HAP-1 (cell line): ENCODE results near the gene SLC16A7.

Source experiments
- DNase-seq, 2 experiments: peaks; one replicate each; pipeline ENCODE4 v3.0.0-alpha.2; 2016 to 2020; ENCODE audit warnings: low spot score in 2 of 2
- H3K27me3 ChIP-seq: fragments of 250-450 bp; sonication (Bioruptor Pico); 2 replicates; pipeline ENCODE4 v1.5.1; 2020; ENCODE audit warnings: low read depth, mild to moderate bottlenecking, moderate library complexity
- H3K36me3 ChIP-seq: fragments of 250-450 bp; sonication (Bioruptor Pico); replicated peaks from 2 replicates; pipeline ENCODE4 v1.5.1; 2020; ENCODE audit warnings: mild to moderate bottlenecking
- H3K4me1 ChIP-seq: fragments of 250-450 bp; sonication (Bioruptor Pico); 2 replicates; pipeline ENCODE4 v1.5.1; 2020; ENCODE audit warnings: mild to moderate bottlenecking
- H3K4me3 ChIP-seq: fragments of 250-450 bp; sonication (Bioruptor Pico); 2 replicates; pipeline ENCODE4 v1.5.1; 2020; ENCODE audit warnings: mild to moderate bottlenecking, moderate library complexity
- H3K9me3 ChIP-seq: fragments of 250-450 bp; sonication (Bioruptor Pico); 2 replicates; pipeline ENCODE4 v1.5.1; 2020; ENCODE audit warnings: mild to moderate bottlenecking, moderate library complexity
- in situ Hi-C: fragments of 300-500 bp; cut with MboI; formaldehyde crosslinking; loops from 3 replicates; pipeline ENCODE4 v1.14.3; 2020; ENCODE audit warnings: low sequenced_read_pairs, inconsistent platforms, mixed read lengths

SLC16A7 gene

DNA sequence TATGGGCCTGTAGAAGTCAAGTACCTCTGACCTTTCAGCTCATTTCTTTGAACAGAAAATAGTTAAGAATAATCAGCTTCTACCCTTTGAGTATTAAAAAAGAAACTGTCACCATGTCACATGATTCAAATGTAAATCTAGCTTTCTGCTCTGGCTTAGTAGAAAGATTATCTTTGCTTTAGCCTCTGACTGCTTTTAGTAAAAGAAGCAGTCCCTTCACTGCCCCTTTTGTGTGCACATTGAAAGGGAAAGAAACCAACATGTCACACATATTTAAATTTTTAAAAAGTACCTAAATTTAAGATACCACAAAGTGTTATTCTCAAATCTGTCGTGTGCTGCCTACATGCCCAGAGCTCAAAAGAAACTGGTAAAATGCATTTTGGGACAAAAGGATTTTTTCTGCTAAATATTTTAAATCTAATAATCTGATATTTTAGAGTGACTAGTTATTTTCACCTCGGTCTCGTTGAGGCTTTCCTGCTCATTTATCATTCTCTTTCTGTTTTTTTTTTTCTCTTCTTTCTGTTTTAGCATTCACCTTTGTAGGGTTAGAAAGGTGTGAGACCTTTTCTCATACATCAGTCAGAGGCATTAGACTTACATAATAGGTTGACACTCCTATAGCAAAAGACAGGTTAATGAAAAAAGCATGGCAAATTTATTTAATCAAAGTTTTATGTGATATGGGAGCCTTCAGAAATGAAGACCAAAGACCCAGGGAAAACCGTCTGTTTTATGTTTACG lies 41.3 kb downstream of the SLC16A7 start:
- H3K4me3 ChIP-seq: no peak overlapping the region
- H3K27me3 ChIP-seq: no peaks in the 10 kb centered on the region
- no peaks in the 10 kb centered on the region for H3K9me3 ChIP-seq
- in situ Hi-C loops: no loop called here
- H3K36me3 ChIP-seq: no peaks in the 10 kb centered on the region
- no peaks in the 10 kb centered on the region for H3K4me1 ChIP-seq
- DNase-seq: no peak

DNA sequence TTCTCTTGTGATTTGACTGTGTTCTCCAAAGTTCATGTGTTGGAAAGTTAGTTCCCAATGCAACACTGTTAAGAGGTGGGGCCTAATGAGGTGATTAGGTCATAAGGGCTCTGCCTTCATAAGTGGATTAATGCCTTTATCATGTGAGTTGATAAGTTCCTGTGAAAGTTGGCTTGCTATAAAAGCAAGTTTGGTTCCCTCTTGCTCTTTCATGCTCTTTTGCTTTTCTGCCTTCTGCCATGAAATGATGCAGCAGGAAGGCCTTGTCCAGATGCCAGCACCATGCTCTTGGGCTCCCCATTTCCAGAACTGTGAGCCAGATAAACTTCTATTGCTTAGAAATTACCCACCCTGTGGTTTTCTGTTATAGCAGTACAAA lies 41.9 kb downstream of the SLC16A7 start:
- H3K4me3 ChIP-seq: no peak overlapping the region
- H3K4me1 ChIP-seq: no peaks in the 10 kb centered on the region
- H3K27me3 ChIP-seq: no peaks in the 10 kb centered on the region
- DNase-seq: no peak
- in situ Hi-C loops: no loop called here
- no peaks in the 10 kb centered on the region for H3K9me3 ChIP-seq
- H3K36me3 ChIP-seq: no peaks in the 10 kb centered on the region

DNA sequence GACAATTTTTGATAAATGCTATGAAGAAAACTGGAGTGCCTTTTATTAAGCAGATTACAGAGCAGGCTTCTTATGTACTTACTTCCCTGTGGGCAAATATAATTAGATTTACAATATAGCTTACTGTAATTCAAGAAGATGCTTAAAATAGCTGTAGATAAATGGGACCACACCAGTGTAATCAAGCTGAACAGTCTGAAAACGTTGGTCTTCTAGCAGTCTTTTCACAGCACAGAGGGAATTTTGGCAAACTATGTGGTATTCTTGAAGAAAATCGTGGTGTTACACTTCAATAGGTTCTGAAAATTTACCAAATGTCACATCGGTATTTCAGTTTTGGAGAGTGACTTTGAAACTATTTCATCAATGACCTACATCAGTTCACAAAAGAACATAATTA lies 47.7 kb downstream of the SLC16A7 start:
- Histone ChIP-seq H3K27me3 (no peaks in the 10 kb centered on the region), H3K9me3 (no peaks in the 10 kb centered on the region), H3K36me3 (no peaks in the 10 kb centered on the region), H3K4me3 (no peak overlapping the region), H3K4me1 (no peaks in the 10 kb centered on the region)
- DNase-seq: no peak
- in situ Hi-C loops: no loop called here

DNA sequence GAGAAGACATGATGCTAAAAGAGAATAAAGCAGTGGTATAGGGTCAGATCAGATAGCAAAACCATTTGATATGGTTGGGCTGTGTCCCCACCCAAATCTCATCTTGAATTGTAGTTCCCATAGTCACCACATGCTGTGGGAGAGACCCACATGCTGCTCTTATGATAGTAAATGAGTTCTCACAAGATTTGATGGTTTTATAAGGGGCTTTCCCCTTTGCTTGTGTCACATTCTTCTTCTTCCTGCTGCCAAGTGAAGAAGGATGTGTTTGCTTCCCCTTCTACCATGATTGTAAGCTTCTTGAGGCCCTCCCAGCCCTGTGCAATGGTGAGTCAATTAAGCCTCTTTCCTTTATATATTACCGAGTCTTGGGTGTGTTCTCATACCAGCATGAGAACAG lies 49.4 kb downstream of the SLC16A7 start:
- H3K4me1 ChIP-seq: no peaks in the 10 kb centered on the region
- no peaks in the 10 kb centered on the region for H3K9me3 ChIP-seq
- no peaks in the 10 kb centered on the region for H3K36me3 ChIP-seq
- DNase-seq: no peak
- in situ Hi-C loops: no loop called here
- H3K27me3 ChIP-seq: no peaks in the 10 kb centered on the region
- no peak overlapping the region for H3K4me3 ChIP-seq

DNA sequence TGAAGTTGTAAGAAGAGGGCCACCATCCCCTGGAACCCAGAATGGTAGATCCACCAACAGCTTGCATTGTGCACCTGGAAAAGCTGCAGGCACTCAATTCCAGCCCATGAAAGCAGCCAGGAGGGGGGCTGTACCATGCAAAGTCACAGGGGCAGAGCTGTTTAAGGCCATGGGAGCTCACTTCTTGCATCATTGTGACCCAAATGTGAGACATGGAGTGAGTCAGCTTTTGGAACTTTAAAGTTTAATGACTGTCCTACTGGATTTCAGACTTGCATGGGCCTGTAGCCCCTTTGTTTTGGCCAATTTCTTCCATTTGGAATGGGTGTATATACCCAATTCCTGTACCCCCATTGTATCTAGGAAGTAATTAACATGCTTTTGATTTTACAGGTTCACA lies 50.8 kb downstream of the SLC16A7 start:
- no peaks in the 10 kb centered on the region for H3K4me1 ChIP-seq
- in situ Hi-C loops: no loop called here
- no peaks in the 10 kb centered on the region for H3K9me3 ChIP-seq
- H3K36me3 ChIP-seq: no peaks in the 10 kb centered on the region
- DNase-seq: no peak
- no peak overlapping the region for H3K4me3 ChIP-seq
- H3K27me3 ChIP-seq: no peaks in the 10 kb centered on the region

DNA sequence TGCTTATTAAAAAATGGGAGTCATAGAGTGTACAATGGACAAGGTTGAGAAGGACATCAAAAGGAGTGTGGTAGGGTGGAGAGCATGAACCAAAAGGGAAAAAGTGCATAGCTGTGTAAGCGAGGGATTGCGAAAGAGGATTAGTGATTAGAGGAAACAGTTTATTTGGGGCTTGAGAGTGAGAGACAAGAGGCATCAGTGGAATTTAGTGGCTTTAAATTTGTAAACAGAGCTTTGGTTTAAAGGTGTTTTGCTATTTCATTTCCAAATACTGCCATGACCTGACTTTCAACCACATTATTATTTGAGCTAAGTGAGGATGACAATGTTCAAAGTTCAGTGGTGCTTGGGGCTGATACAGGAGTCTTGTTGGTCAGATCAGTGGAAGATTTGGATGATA lies 53.4 kb downstream of the SLC16A7 start:
- Histone ChIP-seq H3K9me3 (no peaks in the 10 kb centered on the region), H3K27me3 (no peaks in the 10 kb centered on the region), H3K4me1 (no peaks in the 10 kb centered on the region), H3K4me3 (no peak overlapping the region), H3K36me3 (no peaks in the 10 kb centered on the region)
- no peak for DNase-seq
- in situ Hi-C loops: no loop called here

DNA sequence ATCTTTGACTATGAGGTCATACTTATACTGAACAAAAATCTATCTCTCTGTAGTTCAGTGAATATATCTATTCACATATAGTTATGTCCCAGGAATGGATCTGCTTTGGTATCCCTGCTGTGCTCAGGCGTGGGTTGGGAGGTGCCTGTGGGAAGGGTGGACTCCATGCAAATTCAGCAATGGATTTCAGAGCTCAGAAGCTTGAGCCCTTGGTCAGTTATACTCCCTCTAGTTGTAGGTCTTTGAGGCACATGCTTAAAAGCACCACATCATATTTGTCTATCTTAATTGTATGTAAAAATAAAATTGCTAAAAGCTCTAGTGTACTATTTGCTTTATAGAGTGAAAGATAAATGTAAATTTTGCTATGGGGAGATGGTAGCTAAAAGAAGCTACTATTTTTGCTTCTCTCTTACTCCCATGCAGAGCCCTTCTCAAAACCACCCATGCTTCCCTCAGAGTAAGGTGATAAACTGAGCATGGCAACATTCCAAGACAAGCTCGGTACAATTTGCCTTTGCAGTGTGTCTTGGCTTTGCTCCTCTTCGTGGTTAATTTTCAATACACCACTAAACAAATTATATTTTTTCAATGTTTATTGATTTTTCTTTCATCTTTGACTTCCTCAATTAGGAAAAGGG lies 54.9 kb downstream of the SLC16A7 start:
- no peak for DNase-seq
- in situ Hi-C loops: no loop called here
- Histone ChIP-seq H3K4me1 (no peaks in the 10 kb centered on the region), H3K27me3 (no peaks in the 10 kb centered on the region), H3K4me3 (no peak overlapping the region), H3K9me3 (no peaks in the 10 kb centered on the region), H3K36me3 (no peaks in the 10 kb centered on the region)

DNA sequence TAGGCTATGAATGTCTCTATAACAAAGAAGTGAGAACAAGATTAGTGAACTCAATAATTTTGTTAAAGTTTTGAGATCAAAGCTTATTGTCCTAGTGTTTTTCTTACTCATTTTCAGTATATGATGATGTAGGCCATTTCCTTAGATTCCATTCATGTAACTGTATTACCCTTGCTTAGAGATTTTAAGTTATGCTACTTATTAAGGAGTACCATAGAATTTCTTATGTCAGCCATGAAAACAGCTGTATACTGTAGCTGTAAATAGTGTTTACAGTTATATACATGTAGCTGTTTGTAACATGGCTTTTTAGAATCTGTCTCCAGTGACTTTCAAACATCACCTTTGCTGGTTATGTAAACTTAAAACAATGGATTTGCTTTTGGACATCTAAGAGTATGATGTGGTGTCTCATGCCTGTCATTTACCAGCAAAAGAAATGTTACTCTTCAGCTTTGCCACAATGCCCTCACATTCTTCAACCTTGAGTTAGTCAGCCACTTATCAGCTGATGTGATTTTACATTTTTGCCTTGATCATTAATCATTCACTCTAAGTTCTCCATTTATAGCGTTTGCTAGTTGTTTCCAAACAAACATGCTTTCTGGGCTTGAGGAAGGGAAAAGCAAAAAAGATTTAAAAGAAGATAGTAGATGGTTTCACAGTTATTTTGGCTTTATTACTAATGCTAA lies 55.5 kb downstream of the SLC16A7 start:
- Histone ChIP-seq H3K4me3 (no peak overlapping the region), H3K27me3 (no peaks in the 10 kb centered on the region), H3K4me1 (no peaks in the 10 kb centered on the region), H3K9me3 (no peaks in the 10 kb centered on the region), H3K36me3 (no peaks in the 10 kb centered on the region)
- no peak for DNase-seq
- in situ Hi-C loops: no loop called here

DNA sequence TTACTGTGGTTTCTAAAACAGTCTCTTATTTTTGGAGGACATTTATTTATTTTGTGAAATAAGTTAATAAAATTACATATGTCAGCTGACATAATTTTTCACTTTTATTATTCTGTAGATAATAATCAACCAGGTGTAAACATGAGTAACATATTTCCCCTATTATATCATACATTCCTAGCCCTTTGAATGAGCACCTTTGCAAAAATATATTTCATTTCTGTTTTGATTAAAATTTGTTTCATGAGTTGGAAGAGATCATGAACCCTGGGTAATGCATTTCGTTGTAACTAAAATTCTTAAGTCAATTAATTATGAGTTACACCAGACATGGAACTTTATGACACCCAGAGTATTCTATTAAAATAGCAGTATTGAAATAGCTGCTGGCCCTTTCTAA lies 56.3 kb downstream of the SLC16A7 start:
- Histone ChIP-seq H3K9me3 (no peaks in the 10 kb centered on the region), H3K4me3 (no peak overlapping the region), H3K36me3 (no peaks in the 10 kb centered on the region)

DNA sequence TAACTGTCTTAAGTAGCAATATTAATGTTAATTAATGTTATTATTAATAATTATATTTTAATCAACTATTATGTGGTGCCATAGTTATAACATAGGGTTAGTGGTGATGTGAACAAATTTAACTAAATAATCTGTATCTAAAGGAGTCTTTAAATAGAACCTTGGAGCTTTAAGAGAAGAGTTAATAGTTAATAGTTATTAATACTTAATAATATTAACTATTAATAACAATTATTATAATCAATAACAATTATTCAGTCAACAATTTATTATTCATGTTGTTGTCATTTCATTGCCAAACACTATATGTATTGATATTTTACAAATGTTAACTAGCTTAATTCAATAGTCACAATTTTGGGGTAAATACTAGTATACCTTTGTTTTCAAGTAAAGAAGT lies 58.2 kb downstream of the SLC16A7 start:
- Histone ChIP-seq H3K36me3 (no peaks in the 10 kb centered on the region), H3K9me3 (no peaks in the 10 kb centered on the region), H3K27me3 (no peaks in the 10 kb centered on the region), H3K4me3 (no peak overlapping the region), H3K4me1 (no peaks in the 10 kb centered on the region)
- in situ Hi-C loops: no loop called here
- DNase-seq: no peak

More for the DNA sequence above, 56.3 kb downstream of the SLC16A7 start:
- no peak for DNase-seq
- in situ Hi-C loops: no loop called here
- Histone ChIP-seq H3K27me3 (no peaks in the 10 kb centered on the region), H3K4me1 (no peaks in the 10 kb centered on the region)

DNA sequence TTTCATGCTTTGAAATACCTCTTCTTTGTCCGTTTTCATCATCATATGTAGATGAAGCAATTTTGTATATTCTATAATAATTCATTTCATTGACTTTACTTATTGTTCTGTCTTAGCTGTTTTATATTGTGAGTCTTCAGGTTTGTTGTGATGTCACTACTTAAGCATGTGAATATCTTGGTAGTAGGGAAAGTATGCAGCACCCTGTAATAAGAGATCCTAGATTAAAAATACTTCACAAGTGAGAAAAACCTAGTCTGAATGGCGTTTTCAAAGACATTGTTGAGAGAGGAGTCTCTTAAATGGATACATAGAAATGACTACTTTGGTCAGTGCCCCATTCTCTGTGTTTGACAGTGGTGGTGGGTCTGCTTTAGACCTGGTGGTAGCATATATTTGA lies 61.4 kb downstream of the SLC16A7 start:
- in situ Hi-C loops: no loop called here
- H3K27me3 ChIP-seq: no peaks in the 10 kb centered on the region
- H3K9me3 ChIP-seq: no peaks in the 10 kb centered on the region
- H3K4me1 ChIP-seq: no peaks in the 10 kb centered on the region
- DNase-seq: no peak
- H3K36me3 ChIP-seq: no peaks in the 10 kb centered on the region
- no peak overlapping the region for H3K4me3 ChIP-seq

DNA sequence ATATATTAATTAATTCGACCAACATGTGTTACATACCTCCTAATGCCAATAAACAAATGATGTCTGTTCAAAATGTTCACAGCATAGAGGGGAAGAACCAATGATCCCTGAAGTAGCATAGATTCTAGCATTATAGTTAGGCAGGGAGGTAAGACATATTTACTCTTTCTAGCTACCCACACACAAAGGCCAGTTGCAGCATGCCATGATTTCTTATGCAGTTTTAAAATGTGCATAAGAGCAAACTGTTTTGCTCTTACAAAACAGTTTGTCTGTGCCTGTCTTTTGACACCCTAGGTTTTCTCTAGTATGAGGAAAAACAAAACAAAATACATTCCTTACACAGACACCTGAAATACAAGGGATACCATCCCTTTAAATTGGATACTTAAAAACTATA lies 61.9 kb downstream of the SLC16A7 start:
- DNase-seq: no peak
- H3K36me3 ChIP-seq: no peaks in the 10 kb centered on the region
- in situ Hi-C loops: no loop called here

DNA sequence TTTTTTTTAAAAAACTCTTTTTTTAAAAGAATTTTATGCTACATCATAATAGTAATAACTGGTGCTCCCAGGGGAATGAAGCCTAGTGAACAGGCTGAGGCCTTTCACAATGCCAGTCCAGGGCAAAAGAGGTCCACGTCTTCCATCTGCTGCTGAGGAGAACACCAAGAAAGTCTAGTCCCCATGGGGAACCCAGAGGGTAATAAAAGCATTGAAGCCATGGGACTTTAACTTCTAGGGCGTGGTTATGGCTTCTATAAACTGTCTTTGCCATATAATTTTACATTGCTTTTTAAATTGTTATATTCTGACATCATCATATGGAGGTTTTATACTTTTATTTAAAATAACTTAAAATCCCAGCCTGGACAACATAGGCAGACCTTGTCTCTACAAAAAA lies 64.3 kb downstream of the SLC16A7 start:
- no peak for DNase-seq
- H3K9me3 ChIP-seq: no peaks in the 10 kb centered on the region
- H3K36me3 ChIP-seq: no peaks in the 10 kb centered on the region
- no peaks in the 10 kb centered on the region for H3K4me1 ChIP-seq
- in situ Hi-C loops: no loop called here
- H3K27me3 ChIP-seq: no peaks in the 10 kb centered on the region
- no peak overlapping the region for H3K4me3 ChIP-seq

More for the DNA sequence above, 61.9 kb downstream of the SLC16A7 start:
- H3K4me3 ChIP-seq: no peak overlapping the region
- H3K4me1 ChIP-seq: no peaks in the 10 kb centered on the region
- no peaks in the 10 kb centered on the region for H3K27me3 ChIP-seq
- H3K9me3 ChIP-seq: no peaks in the 10 kb centered on the region

DNA sequence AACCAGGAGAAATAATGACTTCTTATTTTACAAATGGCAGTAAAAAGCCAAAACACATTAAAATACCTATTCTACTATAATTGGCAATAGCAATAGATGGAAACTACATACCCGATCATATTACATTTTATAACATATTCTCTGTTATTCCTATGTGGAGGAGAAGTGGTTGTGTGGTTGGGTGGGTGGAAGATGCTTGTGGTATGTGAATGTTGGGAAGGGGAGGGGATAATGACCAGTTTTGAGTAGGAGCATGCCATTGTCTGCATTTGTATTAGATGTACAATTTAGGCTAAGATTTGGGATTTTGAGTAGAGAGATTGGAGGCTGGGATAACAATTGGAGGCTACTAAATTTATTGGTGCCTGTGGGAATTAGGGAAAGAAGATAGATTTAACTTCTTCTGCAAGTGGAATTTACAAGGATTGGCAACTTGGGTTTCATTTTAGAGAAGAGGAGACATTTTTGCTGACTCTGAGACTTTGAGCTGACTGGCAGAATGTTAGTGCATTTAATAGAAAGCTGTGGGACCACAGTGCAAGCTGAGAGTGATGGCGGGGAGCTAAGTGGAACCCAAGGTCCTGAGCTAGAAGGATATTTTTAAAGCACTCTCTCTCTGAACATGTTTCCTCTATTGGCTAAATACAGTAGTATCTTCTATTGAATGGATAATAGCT lies 65.2 kb downstream of the SLC16A7 start:
- Histone ChIP-seq H3K36me3 (no peaks in the 10 kb centered on the region), H3K4me1 (no peaks in the 10 kb centered on the region), H3K4me3 (no peak overlapping the region), H3K27me3 (no peaks in the 10 kb centered on the region), H3K9me3 (no peaks in the 10 kb centered on the region)
- in situ Hi-C loops: no loop called here
- DNase-seq: no peak
